Mesenchymal stem cell (in vitro differentiated cells and primary cell): Measurements from ENCODE around the gene STX7.

Source experiments
- DNase-seq: peaks from one replicate; pipeline ENCODE4 v3.0.0-alpha.2; 2013
- H2AFZ ChIP-seq: one replicate; pipeline ENCODE4 v1.6.1; 2013; ENCODE audit warnings: low read depth, mild to moderate bottlenecking, control low read depth, inconsistent platforms, low read length, moderate library complexity
- H2AK5ac ChIP-seq: 2 replicates; pipeline ENCODE4 v1.6.1; 2013; ENCODE audit warnings: low read length, moderate library complexity, mild to moderate bottlenecking, inconsistent platforms; ENCODE audit not compliant: severe bottlenecking
- H2BK120ac ChIP-seq: one replicate; pipeline ENCODE4 v1.6.1; 2013; ENCODE audit warnings: low read depth, mild to moderate bottlenecking, inconsistent platforms, low read length, moderate library complexity
- H2BK12ac ChIP-seq, 2 experiments: one replicate each; pipeline ENCODE4 v1.6.1; 2013; ENCODE audit warnings: inconsistent platforms in 2 of 2, low read length in 2 of 2, mild to moderate bottlenecking in 2 of 2, moderate library complexity in 2 of 2, control low read depth in 1 of 2
- H2BK15ac ChIP-seq: one replicate; pipeline ENCODE4 v1.6.1; 2013; ENCODE audit warnings: mild to moderate bottlenecking, low read depth, inconsistent platforms; ENCODE audit not compliant: poor library complexity, severe bottlenecking
- H2BK5ac ChIP-seq: 2 replicates; pipeline ENCODE4 v1.6.1; 2013; ENCODE audit warnings: low read depth, mild to moderate bottlenecking, low read length, control low read depth, inconsistent platforms; ENCODE audit not compliant: poor library complexity, severe bottlenecking
- H3K14ac ChIP-seq, 2 experiments: one replicate each; pipeline ENCODE4 v1.6.1; 2013; ENCODE audit warnings: inconsistent platforms in 2 of 2, low read length in 2 of 2, control low read depth in 1 of 2, mild to moderate bottlenecking in 1 of 2, moderate library complexity in 1 of 2
- H3K18ac ChIP-seq, 2 experiments: one replicate each; pipeline ENCODE4 v1.6.1; 2013; ENCODE audit warnings: inconsistent platforms in 2 of 2, low read length in 2 of 2, control low read depth in 1 of 2, low read depth in 1 of 2, mild to moderate bottlenecking in 1 of 2
- H3K23ac ChIP-seq, 2 experiments: one replicate each; pipeline ENCODE4 v1.6.1; 2013; ENCODE audit warnings: inconsistent platforms in 2 of 2, low read length in 2 of 2, mild to moderate bottlenecking in 2 of 2, moderate library complexity in 2 of 2, control low read depth in 1 of 2
- H3K27ac ChIP-seq: 2 replicates; pipeline ENCODE4 v1.5.1; 2013; ENCODE audit warnings: mild to moderate bottlenecking, moderate library complexity, low read length, control low read depth, inconsistent platforms; ENCODE audit not compliant: poor library complexity, severe bottlenecking
- H3K27me3 ChIP-seq, 2 experiments: 2 replicates each; pipeline versions ENCODE4 v1.6.1 to v1.7.0; 2013; ENCODE audit warnings: low read length in 2 of 2, mild to moderate bottlenecking in 2 of 2, moderate library complexity in 2 of 2, control low read depth in 1 of 2, inconsistent platforms in 1 of 2; ENCODE audit not compliant: control insufficient read depth in 1 of 2, insufficient read depth in 1 of 2
- H3K36me3 ChIP-seq, 2 experiments: 2 replicates each; pipeline versions ENCODE4 v1.6.1 to v1.7.0; 2013; ENCODE audit warnings: low read length in 2 of 2, control low read depth in 1 of 2, inconsistent platforms in 1 of 2, low read depth in 1 of 2, mild to moderate bottlenecking in 1 of 2; ENCODE audit not compliant: insufficient read depth in 2 of 2, control insufficient read depth in 1 of 2
- H3K4ac ChIP-seq, 2 experiments: one replicate each; pipeline ENCODE4 v1.6.1; 2013; ENCODE audit warnings: inconsistent platforms in 2 of 2, low read length in 2 of 2, mild to moderate bottlenecking in 2 of 2, moderate library complexity in 2 of 2, control low read depth in 1 of 2, low read depth in 1 of 2
- H3K4me1 ChIP-seq: 2 replicates; pipeline ENCODE4 v1.6.1; 2013; ENCODE audit warnings: low read depth, low read length, control low read depth; ENCODE audit not compliant: control insufficient read depth, insufficient read depth
- H3K4me2 ChIP-seq: 2 replicates; pipeline ENCODE4 v1.6.1; 2013; ENCODE audit warnings: low read length, mild to moderate bottlenecking, inconsistent platforms; ENCODE audit not compliant: poor library complexity, severe bottlenecking
- H3K4me3 ChIP-seq, 2 experiments: 2 replicates each; pipeline versions ENCODE4 v1.5.1 to v1.7.0; 2013; ENCODE audit warnings: low read length in 2 of 2, mild to moderate bottlenecking in 2 of 2, control low read depth in 1 of 2, low read depth in 1 of 2; ENCODE audit not compliant: insufficient read depth in 1 of 2
- H3K79me1 ChIP-seq: replicated peaks from 2 replicates; pipeline ENCODE4 v1.6.1; 2013; ENCODE audit warnings: mild to moderate bottlenecking, control low read depth, low read length, inconsistent platforms; ENCODE audit not compliant: poor library complexity, severe bottlenecking
- H3K9ac ChIP-seq: 2 replicates; pipeline ENCODE4 v1.7.0; 2013; ENCODE audit warnings: mild to moderate bottlenecking, low read length, moderate library complexity
- H3K9me3 ChIP-seq: 2 replicates; pipeline ENCODE4 v1.7.0; 2013; ENCODE audit warnings: mild to moderate bottlenecking, low read length; ENCODE audit not compliant: control insufficient read depth
- H4K8ac ChIP-seq: one replicate; pipeline ENCODE4 v1.6.1; 2013; ENCODE audit warnings: inconsistent platforms, mild to moderate bottlenecking, low read length, moderate library complexity
- H4K91ac ChIP-seq: one replicate; pipeline ENCODE4 v1.6.1; 2013; ENCODE audit warnings: mild to moderate bottlenecking, low read length, inconsistent platforms
- WGBS: methylation state at CpG from one replicate; pipeline ENCODE4 v1.1.7; 2013; ENCODE audit warnings: mixed read lengths; 5-methylcytosine and 5-hydroxymethylcytosine counted together

Gene STX7

GRCh38 chr6:132471787-132472186 lies 41.1 kb downstream of the STX7 start:
- Histone ChIP-seq H2AFZ (no peak overlapping the region), H3K9ac (no peak overlapping the region), H2AK5ac (no peak overlapping the region), H3K4me1 (no peaks in the 10 kb centered on the region), H3K36me3 (peaks cover 3 to 81% of the 10 kb centered on the region in 2 experiments), H3K23ac (no peak overlapping the region), H3K27me3 (no peaks in the 10 kb centered on the region), H3K18ac (no peak overlapping the region), H3K27ac (no peak overlapping the region), H3K4me3 (no peak overlapping the region), H4K91ac (no peak overlapping the region), H2BK12ac (no peak overlapping the region), H2BK5ac (no peak overlapping the region), H2BK120ac (no peak overlapping the region), H4K8ac (no peak overlapping the region), H3K79me1 (peaks cover 17% of the 10 kb centered on the region), H3K9me3 (no peaks in the 10 kb centered on the region), H3K4me2 (no peak overlapping the region), H3K4ac (no peak overlapping the region), H2BK15ac (no peak overlapping the region), H3K14ac (no peak overlapping the region)
- DNase-seq: no peak
- 95% methylated on average over 2 of the region's 3 CpGs for WGBS

GRCh38 chr6:132466952-132467351 lies 46.0 kb downstream of the STX7 start:
- no peak overlapping the region for H3K9ac ChIP-seq
- 76% methylated on average over 3 of the region's 3 CpGs for WGBS

GRCh38 chr6:132465530-132466485 lies 47.1 kb downstream of the STX7 start:
- H3K18ac ChIP-seq: no peak overlapping the region
- no peak overlapping the region for H3K23ac ChIP-seq
- H2BK15ac ChIP-seq: no peak overlapping the region
- peaks cover 14% of the 10 kb centered on the region for H3K79me1 ChIP-seq
- no peaks in the 10 kb centered on the region for H3K9me3 ChIP-seq
- H2BK5ac ChIP-seq: no peak overlapping the region
- WGBS: 96% methylated on average over 5 of the region's 5 CpGs
- no peak for DNase-seq
- H3K27ac ChIP-seq: peak overlapping the region; percentile 36
- peak overlapping the region in 1 of 2 experiments; percentile 19 for H3K14ac ChIP-seq
- peak overlapping the region; percentile 23 for H2AK5ac ChIP-seq
- no peak overlapping the region for H2BK120ac ChIP-seq
- H4K91ac ChIP-seq: no peak overlapping the region
- H3K27me3 ChIP-seq: no peaks in the 10 kb centered on the region
- peaks cover 12 to 97% of the 10 kb centered on the region in 2 experiments for H3K36me3 ChIP-seq
- no peak overlapping the region for H3K4me2 ChIP-seq
- H3K9ac ChIP-seq: no peak overlapping the region
- H2BK12ac ChIP-seq: no peak overlapping the region
- no peak overlapping the region for H3K4ac ChIP-seq
- H3K4me3 ChIP-seq: no peak overlapping the region
- no peak overlapping the region for H2AFZ ChIP-seq
- peaks cover 2% of the 10 kb centered on the region for H3K4me1 ChIP-seq
- no peak overlapping the region for H4K8ac ChIP-seq

More at GRCh38 chr6:132466952-132467351, 46.0 kb downstream of the STX7 start:
- H2BK120ac ChIP-seq: no peak overlapping the region
- no peak overlapping the region for H2BK12ac ChIP-seq
- no peak overlapping the region for H4K91ac ChIP-seq
- peaks cover 7 to 97% of the 10 kb centered on the region in 2 experiments for H3K36me3 ChIP-seq
- no peak overlapping the region for H3K27ac ChIP-seq
- H3K4me3 ChIP-seq: no peak overlapping the region
- H3K4ac ChIP-seq: no peak overlapping the region
- H2AFZ ChIP-seq: no peak overlapping the region
- H3K79me1 ChIP-seq: peaks cover 18% of the 10 kb centered on the region
- no peak overlapping the region for H2BK5ac ChIP-seq
- H2BK15ac ChIP-seq: no peak overlapping the region
- no peaks in the 10 kb centered on the region for H3K9me3 ChIP-seq
- H3K4me1 ChIP-seq: peaks cover 2% of the 10 kb centered on the region
- H3K23ac ChIP-seq: no peak overlapping the region
- no peak overlapping the region for H3K4me2 ChIP-seq
- DNase-seq: peak; percentile 29
- no peak overlapping the region for H4K8ac ChIP-seq
- no peak overlapping the region for H2AK5ac ChIP-seq
- H3K14ac ChIP-seq: no peak overlapping the region
- H3K18ac ChIP-seq: no peak overlapping the region
- H3K27me3 ChIP-seq: no peaks in the 10 kb centered on the region

GRCh38 chr6:132464538-132465256 lies 48.2 kb downstream of the STX7 start:
- peak; percentile 37 for DNase-seq

More at GRCh38 chr6:132464538-132465256, 48.2 kb downstream of the STX7 start:
- Histone ChIP-seq H3K4me3 (peak overlapping the region in 1 of 2 experiments; percentile 8), H3K18ac (peak overlapping the region in 1 of 2 experiments; percentile 38), H4K91ac (no peak overlapping the region), H3K36me3 (peaks cover 12 to 97% of the 10 kb centered on the region in 2 experiments), H2BK15ac (no peak overlapping the region), H3K4me2 (peak overlapping the region; percentile 7), H3K23ac (no peak overlapping the region), H2BK120ac (no peak overlapping the region), H3K14ac (no peak overlapping the region), H2BK12ac (no peak overlapping the region), H3K27me3 (no peaks in the 10 kb centered on the region), H3K79me1 (peaks cover 13% of the 10 kb centered on the region), H3K27ac (peak overlapping the region; percentile 81), H3K9me3 (no peaks in the 10 kb centered on the region), H2AFZ (no peak overlapping the region), H3K4me1 (peaks cover 2% of the 10 kb centered on the region), H4K8ac (no peak overlapping the region), H3K9ac (no peak overlapping the region), H2BK5ac (no peak overlapping the region), H3K4ac (no peak overlapping the region), H2AK5ac (no peak overlapping the region)
- 26% methylated on average over 5 of the region's 5 CpGs for WGBS
